PC-3 (cell line): ENCODE data around the gene PTPRN2.

Experiments used
- EZH2 ChIP-seq: fragments of 300-600 bp; sonication (generic); IDR thresholded peaks from one replicate; pipeline ENCODE4 v1.6.1; 2017; ENCODE audit warnings: antibody characterized with exemption, mild to moderate bottlenecking, low read length; ENCODE audit not compliant: unreplicated experiment
- EZH2phosphoT487 ChIP-seq: fragments of 300-600 bp; sonication (generic); IDR thresholded peaks from 2 replicates; pipeline ENCODE4 v1.6.1; 2018; ENCODE audit warnings: mild to moderate bottlenecking, antibody characterized with exemption, low read length, borderline replicate concordance
- TF ChIP-seq, protein P1 (sequence below): fragments of 300-600 bp; sonication (generic); conservative IDR thresholded peaks from 2 replicates; pipeline ENCODE4 v1.5.1; 2017; ENCODE audit warnings: antibody characterized with exemption, low read depth, mild to moderate bottlenecking, low read length

DNA sequence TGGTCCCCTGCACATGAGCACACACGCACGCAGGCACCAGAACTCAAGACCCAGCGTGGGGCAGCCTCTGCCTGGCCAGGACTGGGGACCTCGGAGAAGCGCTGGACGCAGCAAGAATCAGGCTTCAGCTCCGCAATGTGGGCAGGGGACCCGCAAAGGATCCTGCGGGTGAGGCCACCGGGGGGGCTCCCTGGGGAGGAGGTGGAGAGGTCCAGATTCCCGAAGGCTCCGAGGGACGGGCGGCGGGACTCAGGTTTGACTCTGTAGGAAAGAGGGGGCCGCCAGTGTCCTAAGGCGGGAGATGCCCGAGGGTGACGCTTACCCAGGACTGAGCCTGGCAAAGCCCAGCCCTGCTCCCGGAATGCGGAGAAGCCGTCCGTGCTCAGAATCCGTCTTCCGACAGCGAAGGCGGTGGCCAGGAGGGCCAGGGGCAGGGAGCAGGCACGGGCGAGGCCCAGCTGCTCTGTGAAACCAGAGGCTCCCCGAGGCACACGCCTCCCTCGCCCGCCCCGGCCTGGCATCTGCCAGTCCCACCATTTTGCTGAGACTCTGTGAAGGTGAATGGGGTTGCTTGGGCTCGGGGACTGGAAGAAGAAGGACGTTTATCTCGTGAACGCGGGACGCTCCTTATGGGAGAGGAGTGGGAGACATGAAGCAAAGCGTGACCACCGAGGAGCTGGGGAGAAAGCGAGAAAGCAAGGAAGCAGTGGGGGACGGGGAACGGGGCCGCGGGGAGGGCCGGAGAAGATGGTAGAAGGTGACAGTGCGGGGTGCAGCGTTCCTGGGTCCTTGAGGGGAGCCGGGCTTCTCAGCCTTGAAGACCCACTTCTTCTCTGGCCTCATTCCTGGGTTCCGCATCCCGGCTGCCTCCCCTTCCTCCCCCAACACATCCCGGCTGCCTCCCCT is 489.2 kb downstream of the PTPRN2 start:
- TF ChIP-seq, protein P1, sequence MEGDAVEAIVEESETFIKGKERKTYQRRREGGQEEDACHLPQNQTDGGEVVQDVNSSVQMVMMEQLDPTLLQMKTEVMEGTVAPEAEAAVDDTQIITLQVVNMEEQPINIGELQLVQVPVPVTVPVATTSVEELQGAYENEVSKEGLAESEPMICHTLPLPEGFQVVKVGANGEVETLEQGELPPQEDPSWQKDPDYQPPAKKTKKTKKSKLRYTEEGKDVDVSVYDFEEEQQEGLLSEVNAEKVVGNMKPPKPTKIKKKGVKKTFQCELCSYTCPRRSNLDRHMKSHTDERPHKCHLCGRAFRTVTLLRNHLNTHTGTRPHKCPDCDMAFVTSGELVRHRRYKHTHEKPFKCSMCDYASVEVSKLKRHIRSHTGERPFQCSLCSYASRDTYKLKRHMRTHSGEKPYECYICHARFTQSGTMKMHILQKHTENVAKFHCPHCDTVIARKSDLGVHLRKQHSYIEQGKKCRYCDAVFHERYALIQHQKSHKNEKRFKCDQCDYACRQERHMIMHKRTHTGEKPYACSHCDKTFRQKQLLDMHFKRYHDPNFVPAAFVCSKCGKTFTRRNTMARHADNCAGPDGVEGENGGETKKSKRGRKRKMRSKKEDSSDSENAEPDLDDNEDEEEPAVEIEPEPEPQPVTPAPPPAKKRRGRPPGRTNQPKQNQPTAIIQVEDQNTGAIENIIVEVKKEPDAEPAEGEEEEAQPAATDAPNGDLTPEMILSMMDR: no peak
- TF ChIP-seq EZH2: no peak
- no peak for TF ChIP-seq EZH2phosphoT487
